Adrenal gland (tissue), 5 donors: Measurements from ENCODE around the gene ESRRB.

ENCODE experiments used
- POLR2A ChIP-seq, 2 donors: fragments of 450-650 bp; IDR thresholded peaks; one replicate each; pipeline ENCODE4 v1.6.1; 2017; ENCODE audit warnings: antibody characterized with exemption in 2 of 2, mild to moderate bottlenecking in 2 of 2, moderate library complexity in 1 of 2
- TF ChIP-seq, protein P1 (sequence below), 6 experiments: fragments of 450-650 bp in 4 of 6; fragments of 200-600 bp in 2 of 6; sonication (generic) in 1 of 6; IDR thresholded peaks; 1 replicate in 5 of 6; 2 replicates in 1 of 6; pipeline versions ENCODE4 v1.5.1 to v1.8.0; 2016 to 2021; ENCODE audit warnings: antibody characterized with exemption in 6 of 6, mild to moderate bottlenecking in 2 of 6, moderate library complexity in 1 of 6
- donor health status: DM: no; HTN: no; CAD: no.

GRCh38 chr14:76457841-76458240, 81.9 kb downstream of the ESRRB start:
- TF ChIP-seq, protein P1, sequence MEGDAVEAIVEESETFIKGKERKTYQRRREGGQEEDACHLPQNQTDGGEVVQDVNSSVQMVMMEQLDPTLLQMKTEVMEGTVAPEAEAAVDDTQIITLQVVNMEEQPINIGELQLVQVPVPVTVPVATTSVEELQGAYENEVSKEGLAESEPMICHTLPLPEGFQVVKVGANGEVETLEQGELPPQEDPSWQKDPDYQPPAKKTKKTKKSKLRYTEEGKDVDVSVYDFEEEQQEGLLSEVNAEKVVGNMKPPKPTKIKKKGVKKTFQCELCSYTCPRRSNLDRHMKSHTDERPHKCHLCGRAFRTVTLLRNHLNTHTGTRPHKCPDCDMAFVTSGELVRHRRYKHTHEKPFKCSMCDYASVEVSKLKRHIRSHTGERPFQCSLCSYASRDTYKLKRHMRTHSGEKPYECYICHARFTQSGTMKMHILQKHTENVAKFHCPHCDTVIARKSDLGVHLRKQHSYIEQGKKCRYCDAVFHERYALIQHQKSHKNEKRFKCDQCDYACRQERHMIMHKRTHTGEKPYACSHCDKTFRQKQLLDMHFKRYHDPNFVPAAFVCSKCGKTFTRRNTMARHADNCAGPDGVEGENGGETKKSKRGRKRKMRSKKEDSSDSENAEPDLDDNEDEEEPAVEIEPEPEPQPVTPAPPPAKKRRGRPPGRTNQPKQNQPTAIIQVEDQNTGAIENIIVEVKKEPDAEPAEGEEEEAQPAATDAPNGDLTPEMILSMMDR (IDR thresholded peaks at IDR 0.05), result no peak
- TF ChIP-seq POLR2A (IDR thresholded peaks at IDR 0.05), result no peak
